ENCODE measurements around the gene CYREN. TPM values are rescaled to one million over a fixed set of nuclear protein-coding genes. Genes with fewer than 3 reads are reported as not detected.

The CYREN gene
- total and polyA plus RNA-seq, 2 of the 13 experiments (the other 11 are each of a cell fraction or from before 2014, with no cell fraction given), result 20.7 to 60.7 TPM

DNA sequence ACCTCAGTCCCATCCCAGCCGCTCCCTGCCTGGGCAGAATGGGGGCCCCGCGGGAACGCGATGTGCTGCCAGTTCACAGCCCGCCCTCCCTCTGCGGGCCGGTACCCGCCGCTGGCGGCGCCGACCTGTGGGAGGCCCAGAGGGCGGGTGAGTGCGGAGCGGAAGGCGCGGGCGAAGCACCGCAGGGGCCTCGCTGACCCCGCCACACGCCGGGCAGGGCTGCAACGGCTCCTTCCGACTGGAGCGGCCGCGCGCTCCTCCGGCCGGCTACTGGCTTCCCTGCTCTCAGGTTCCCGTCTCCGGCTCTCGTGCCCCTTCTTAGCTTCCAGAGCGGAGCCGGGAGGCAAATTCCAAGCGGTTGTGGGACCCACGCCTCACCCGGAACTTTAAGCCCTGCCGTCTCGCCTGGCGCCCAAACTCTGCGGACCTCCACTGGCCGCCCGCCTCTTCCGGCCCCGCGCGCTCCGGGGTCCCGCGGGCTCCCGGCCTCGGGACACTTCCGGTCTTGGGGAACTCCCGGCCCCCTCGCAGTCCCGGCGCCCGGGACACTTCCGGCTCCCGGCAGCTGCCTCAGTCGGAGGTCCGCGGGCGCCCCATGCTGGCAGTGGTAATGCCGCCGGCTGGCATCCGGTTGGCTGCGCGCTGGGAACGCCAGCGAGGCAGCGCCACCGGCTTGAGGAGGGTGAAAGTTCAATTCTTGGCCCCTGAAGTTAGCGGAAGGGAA lies at the start of gene CYREN (continued):
- TF ChIP-seq ZNF552 (CRISPR knock-in tag; IDR thresholded peaks at IDR 0.05; ENCODE audit: borderline replicate concordance) (no peak), RBAK (CRISPR knock-in tag; IDR thresholded peaks at IDR 0.05) (no peak), NFRKB (IDR thresholded peaks at IDR 0.05) (no peak), ZNF350 (CRISPR knock-in tag; IDR thresholded peaks at IDR 0.05; ENCODE audit: borderline replicate concordance, low read depth) (peak; percentile 89), SP1 (IDR thresholded peaks at IDR 0.05) (no peak), SP1 (CRISPR knock-in tag; IDR thresholded peaks at IDR 0.05) (peak; percentile 70), ZNF615 (CRISPR knock-in tag; IDR thresholded peaks at IDR 0.05; ENCODE audit: borderline replicate concordance) (no peak; the same call in 1 of the 2 replicates), TOPORS (CRISPR knock-in tag; IDR thresholded peaks at IDR 0.05) (no peak; the same call in 1 of the 2 replicates), PCBP1 (IDR thresholded peaks at IDR 0.05; ENCODE audit: borderline replicate concordance, low read depth, low read length) (peak; percentile 66; the same call in 1 of the 2 replicates), ZNF660 (CRISPR knock-in tag; IDR thresholded peaks at IDR 0.05; ENCODE audit: borderline replicate concordance, low read depth) (no peak), HNRNPLL (IDR thresholded peaks at IDR 0.05; ENCODE audit: low read depth, low read length, poor library complexity, severe bottlenecking) (peak; percentile 68), SALL1 (CRISPR knock-in tag; IDR thresholded peaks at IDR 0.05) (peak; percentile 85; the same call in 1 of the 2 replicates), RBFOX2 (IDR thresholded peaks at IDR 0.05; ENCODE audit: low read depth, low read length) (peak; percentile 96), PHB2 (IDR thresholded peaks at IDR 0.05; ENCODE audit: partially characterized antibody) (no peak), BORCS8-MEF2B (CRISPR knock-in tag; IDR thresholded peaks at IDR 0.05) (peak; percentile 90), RFX5 (IDR thresholded peaks at IDR 0.05; ENCODE audit: low read depth, low read length) (no peak), PITX1 (CRISPR knock-in tag; IDR thresholded peaks at IDR 0.05) (peak; percentile 79), FOXO1 (CRISPR knock-in tag; IDR thresholded peaks at IDR 0.05) (peak; percentile 75), ZNF816 (CRISPR knock-in tag; IDR thresholded peaks at IDR 0.05; ENCODE audit: borderline replicate concordance) (no peak; the same call in 1 of the 2 replicates), PRMT3 (CRISPR knock-in tag; IDR thresholded peaks at IDR 0.05; ENCODE audit: borderline replicate concordance, low read depth) (no peak), ZNF781 (CRISPR knock-in tag; IDR thresholded peaks at IDR 0.05; ENCODE audit: borderline replicate concordance, not compliant biosample characterization) (peak; percentile 69), ZNF101 (CRISPR knock-in tag; IDR thresholded peaks at IDR 0.05; ENCODE audit: borderline replicate concordance, low read depth) (no peak), ASH2L (IDR thresholded peaks at IDR 0.05; ENCODE audit: insufficient read length, low read depth, low read length) (peak; percentile 90), ZNF530 (CRISPR knock-in tag; IDR thresholded peaks at IDR 0.05; ENCODE audit: low read depth) (no peak), CHD4 (IDR thresholded peaks at IDR 0.05; ENCODE audit: borderline replicate concordance, low read length) (no peak)
- TF ChIP-seq, protein P1, sequence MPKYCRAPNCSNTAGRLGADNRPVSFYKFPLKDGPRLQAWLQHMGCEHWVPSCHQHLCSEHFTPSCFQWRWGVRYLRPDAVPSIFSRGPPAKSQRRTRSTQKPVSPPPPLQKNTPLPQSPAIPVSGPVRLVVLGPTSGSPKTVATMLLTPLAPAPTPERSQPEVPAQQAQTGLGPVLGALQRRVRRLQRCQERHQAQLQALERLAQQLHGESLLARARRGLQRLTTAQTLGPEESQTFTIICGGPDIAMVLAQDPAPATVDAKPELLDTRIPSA (CRISPR knock-in tag; IDR thresholded peaks at IDR 0.05; ENCODE audit: borderline replicate concordance), result peak; percentile 94; the same call in 1 of the 2 replicates
- TF ChIP-seq, protein P2, sequence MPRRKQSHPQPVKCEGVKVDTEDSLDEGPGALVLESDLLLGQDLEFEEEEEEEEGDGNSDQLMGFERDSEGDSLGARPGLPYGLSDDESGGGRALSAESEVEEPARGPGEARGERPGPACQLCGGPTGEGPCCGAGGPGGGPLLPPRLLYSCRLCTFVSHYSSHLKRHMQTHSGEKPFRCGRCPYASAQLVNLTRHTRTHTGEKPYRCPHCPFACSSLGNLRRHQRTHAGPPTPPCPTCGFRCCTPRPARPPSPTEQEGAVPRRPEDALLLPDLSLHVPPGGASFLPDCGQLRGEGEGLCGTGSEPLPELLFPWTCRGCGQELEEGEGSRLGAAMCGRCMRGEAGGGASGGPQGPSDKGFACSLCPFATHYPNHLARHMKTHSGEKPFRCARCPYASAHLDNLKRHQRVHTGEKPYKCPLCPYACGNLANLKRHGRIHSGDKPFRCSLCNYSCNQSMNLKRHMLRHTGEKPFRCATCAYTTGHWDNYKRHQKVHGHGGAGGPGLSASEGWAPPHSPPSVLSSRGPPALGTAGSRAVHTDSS (CRISPR knock-in tag; conservative IDR thresholded peaks at IDR 0.05), result 0 out of 2 replicates have a peak, but pooled peaks have one; percentile 16
- TF ChIP-seq, protein P3, sequence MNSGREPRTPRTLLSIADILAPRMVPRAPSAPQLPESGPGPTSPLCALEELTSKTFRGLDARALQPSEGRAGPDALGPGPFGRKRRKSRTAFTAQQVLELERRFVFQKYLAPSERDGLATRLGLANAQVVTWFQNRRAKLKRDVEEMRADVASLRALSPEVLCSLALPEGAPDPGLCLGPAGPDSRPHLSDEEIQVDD (CRISPR knock-in tag; IDR thresholded peaks at IDR 0.05; ENCODE audit: borderline replicate concordance), result no peak
